Central memory CD8-positive, alpha-beta T cell (primary cell): ENCODE results near the gene TUBD1.
"Not testable (repeated sequence)": the region's sequence is repeated elsewhere in the genome, so short reads cannot be mapped to it uniquely, and the experiment has no call there.

Experiments
- ATAC-seq: fragments of 150-1000 bp; cut with Tn5 transposase; replicated peaks from 2 replicates; pipeline ENCODE4 v1.10.0; 2022; ENCODE audit warnings: mild to moderate bottlenecking, moderate FRiP score, moderate number of reproducible peaks; ENCODE audit not compliant: poor library complexity, severe bottlenecking; ENCODE audit errors: extremely low read depth
- DNase-seq, 2 donors: peaks; one replicate each; pipeline ENCODE4 v3.0.0; 2021; ENCODE audit warnings: low spot score in 2 of 2
- H3K27ac Mint-ChIP-seq: one replicate; pipeline ENCODE4 v1.8.0; 2022; ENCODE audit warnings: low read depth, mild to moderate bottlenecking, moderate library complexity, mixed read lengths
- H3K27me3 Mint-ChIP-seq: one replicate; pipeline ENCODE4 v1.8.0; 2022; ENCODE audit warnings: mixed read lengths
- H3K36me3 Mint-ChIP-seq: one replicate; pipeline ENCODE4 v1.8.0; 2022; ENCODE audit warnings: mild to moderate bottlenecking, moderate library complexity, mixed read lengths; ENCODE audit not compliant: insufficient read depth
- H3K4me1 Mint-ChIP-seq: one replicate; pipeline ENCODE4 v1.8.0; 2022; ENCODE audit warnings: mixed read lengths
- H3K4me3 Mint-ChIP-seq: one replicate; pipeline ENCODE4 v1.8.0; 2022; ENCODE audit warnings: mild to moderate bottlenecking, moderate library complexity, mixed read lengths
- H3K9me3 Mint-ChIP-seq: one replicate; pipeline ENCODE4 v1.8.0; 2022; ENCODE audit warnings: mixed read lengths

Gene TUBD1

GRCh38 chr17:59838052-59838916, 54.5 kb downstream of the TUBD1 start:
- H3K36me3 Mint-ChIP-seq = peaks cover 51% of the 10 kb centered on the region
- H3K4me3 Mint-ChIP-seq = peak overlapping the region; percentile 96
- H3K27ac Mint-ChIP-seq = peak overlapping the region; percentile 97
- H3K9me3 Mint-ChIP-seq = no peaks in the 10 kb centered on the region
- ATAC-seq (peak; percentile 14), DNase-seq (no peak)
- peaks cover 64% of the 10 kb centered on the region for H3K4me1 Mint-ChIP-seq
- no peaks in the 10 kb centered on the region for H3K27me3 Mint-ChIP-seq

DNA sequence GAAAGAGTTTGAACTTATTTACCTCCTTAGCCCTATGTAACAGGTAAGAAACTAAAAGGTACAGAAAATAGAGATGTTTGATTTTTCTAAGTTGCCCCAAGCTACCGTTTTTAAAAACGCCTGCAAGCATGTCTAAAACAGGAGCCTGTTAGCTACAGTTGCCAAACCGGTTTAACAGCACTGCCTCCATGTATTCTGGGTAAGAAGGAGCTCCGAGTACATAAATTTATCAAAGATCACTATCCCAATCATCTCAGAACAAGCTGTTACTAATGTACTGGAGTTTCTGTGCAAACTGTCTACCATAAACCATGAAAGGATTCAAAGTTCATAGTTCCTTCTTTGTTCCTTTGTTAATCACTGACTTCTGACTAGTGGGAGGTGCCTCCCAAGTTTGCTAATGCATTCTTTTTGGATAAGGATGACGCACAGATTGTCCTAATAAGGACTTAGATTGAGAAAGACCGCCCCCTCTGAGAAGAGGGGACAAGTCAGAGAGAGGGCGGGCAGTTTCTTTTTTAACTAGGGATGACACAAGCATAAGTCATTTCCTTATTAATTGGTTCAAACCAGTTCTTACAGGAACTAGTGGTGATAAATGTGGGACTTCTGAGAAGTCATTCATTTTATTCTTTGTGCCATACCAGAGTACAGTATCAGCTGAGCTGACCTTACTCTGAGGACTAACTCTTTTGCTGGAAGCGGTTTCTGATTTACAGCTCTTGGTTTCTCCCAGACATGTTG, 55.3 kb downstream of the TUBD1 start:
- H3K4me1 Mint-ChIP-seq = peaks cover 57% of the 10 kb centered on the region
- H3K9me3 Mint-ChIP-seq = no peaks in the 10 kb centered on the region
- peak overlapping the region; percentile 96 for H3K4me3 Mint-ChIP-seq
- ATAC-seq (peak; percentile 89), DNase-seq (peak in 1 of 2 donors; percentile 70)
- H3K27ac Mint-ChIP-seq = peak overlapping the region; percentile 97
- no peaks in the 10 kb centered on the region for H3K27me3 Mint-ChIP-seq
- peaks cover 44% of the 10 kb centered on the region for H3K36me3 Mint-ChIP-seq

GRCh38 chr17:59832883-59833379, 59.8 kb downstream of the TUBD1 start:
- peaks cover 12% of the 10 kb centered on the region for H3K36me3 Mint-ChIP-seq
- H3K9me3 Mint-ChIP-seq = no peaks in the 10 kb centered on the region
- H3K27ac Mint-ChIP-seq = no peak overlapping the region
- H3K27me3 Mint-ChIP-seq = no peaks in the 10 kb centered on the region
- peaks cover 33% of the 10 kb centered on the region for H3K4me1 Mint-ChIP-seq
- ATAC-seq (no peak), DNase-seq (no peak)
- H3K4me3 Mint-ChIP-seq = no peak overlapping the region

- ATAC-seq = no peak
- no peaks in the 10 kb centered on the region for H3K27me3 Mint-ChIP-seq
- peaks cover 35% of the 10 kb centered on the region for H3K4me1 Mint-ChIP-seq
- no peak for DNase-seq
- peaks cover 5% of the 10 kb centered on the region for H3K36me3 Mint-ChIP-seq
- H3K9me3 Mint-ChIP-seq = no peaks in the 10 kb centered on the region
- H3K27ac Mint-ChIP-seq = peak overlapping the region; percentile 96
- no peak overlapping the region for H3K4me3 Mint-ChIP-seq
These were observed 61.8 kb downstream of the TUBD1 start for GRCh38 chr17:59830846-59831486.

- no peaks in the 10 kb centered on the region for H3K9me3 Mint-ChIP-seq
- H3K27ac Mint-ChIP-seq = peak overlapping the region; percentile 96
- peaks cover 8% of the 10 kb centered on the region for H3K36me3 Mint-ChIP-seq
- peaks cover 42% of the 10 kb centered on the region for H3K4me1 Mint-ChIP-seq
- no peak for ATAC-seq
- no peak for DNase-seq
- H3K4me3 Mint-ChIP-seq = peak overlapping the region; percentile 65
- no peaks in the 10 kb centered on the region for H3K27me3 Mint-ChIP-seq
These were observed 62.6 kb downstream of the TUBD1 start for GRCh38 chr17:59830007-59830630.

DNA sequence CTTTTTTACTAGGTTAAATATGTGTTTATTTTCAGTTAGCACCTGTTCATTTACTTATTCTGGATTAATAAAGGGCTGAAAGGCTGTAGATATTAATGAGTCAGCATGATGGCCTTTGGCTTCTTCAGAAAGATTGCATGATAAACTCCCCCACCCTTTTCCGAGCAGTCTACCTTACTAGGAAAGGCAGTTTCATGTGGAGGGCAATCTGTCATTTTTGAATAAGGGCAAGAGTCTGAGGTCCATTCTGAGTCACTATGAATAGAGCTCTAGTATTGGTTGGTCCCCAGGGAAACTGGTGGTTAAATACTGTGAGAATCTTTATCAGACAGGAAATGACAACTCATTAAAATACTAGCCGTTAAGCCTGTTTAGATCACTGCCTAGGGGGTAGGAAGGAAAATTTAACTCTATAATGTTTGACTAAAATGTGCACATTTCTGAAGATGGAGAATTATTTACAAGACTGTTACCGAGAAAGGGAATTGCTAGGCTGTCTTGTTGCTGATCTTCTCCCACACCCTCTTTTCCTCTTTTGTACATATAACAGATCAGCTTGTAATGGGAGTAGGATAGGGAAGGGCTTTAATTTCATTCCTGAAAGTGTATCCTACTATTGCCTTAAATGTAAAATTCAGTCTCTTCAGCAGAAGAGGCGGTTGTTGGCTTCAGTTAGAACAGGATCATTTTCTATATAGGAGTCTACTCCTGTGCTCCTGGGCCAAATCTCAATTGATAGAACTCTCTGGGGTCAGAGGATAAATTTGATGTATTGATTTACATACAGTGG, 63.3 kb downstream of the TUBD1 start:
- DNase-seq (no peak), ATAC-seq (peak; percentile 90)
- no peaks in the 10 kb centered on the region for H3K9me3 Mint-ChIP-seq
- H3K4me1 Mint-ChIP-seq = peaks cover 42% of the 10 kb centered on the region
- no peaks in the 10 kb centered on the region for H3K27me3 Mint-ChIP-seq
- H3K36me3 Mint-ChIP-seq = peaks cover 8% of the 10 kb centered on the region
- H3K27ac Mint-ChIP-seq = peak overlapping the region; percentile 96
- peak overlapping the region; percentile 65 for H3K4me3 Mint-ChIP-seq

DNA sequence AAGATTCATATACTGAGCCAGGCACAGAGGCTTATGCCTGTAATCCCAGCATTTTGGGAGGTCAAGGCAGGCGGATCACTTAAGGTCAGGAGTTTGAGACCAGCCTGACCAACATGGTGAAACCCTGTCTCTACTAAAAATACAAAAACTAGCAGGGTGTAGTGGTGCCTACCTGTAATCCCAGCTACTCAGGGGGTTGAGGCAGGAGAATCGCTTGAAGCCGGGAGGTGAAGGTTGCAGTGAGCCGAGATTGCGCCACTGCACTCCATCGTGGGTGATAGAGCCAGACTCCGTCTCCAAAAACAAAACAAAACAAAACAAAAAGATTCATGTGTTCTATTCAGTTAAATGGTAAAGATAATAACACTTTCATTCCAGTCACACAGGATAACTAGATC, 63.9 kb downstream of the TUBD1 start:
- Mint-ChIP-seq H3K4me1 (peaks cover 42% of the 10 kb centered on the region), H3K4me3 (peak overlapping the region; percentile 65), H3K27ac (peak overlapping the region; percentile 96), H3K36me3 (peaks cover 11% of the 10 kb centered on the region)
- not testable (repeated sequence) for DNase-seq, H3K27me3 Mint-ChIP-seq, H3K9me3 Mint-ChIP-seq
- peak; percentile 34 for ATAC-seq

GRCh38 chr17:59828478-59828760, 64.3 kb downstream of the TUBD1 start:
- peak overlapping the region; percentile 96 for H3K27ac Mint-ChIP-seq
- H3K36me3 Mint-ChIP-seq = peaks cover 12% of the 10 kb centered on the region
- H3K4me1 Mint-ChIP-seq = peaks cover 42% of the 10 kb centered on the region
- no peak for DNase-seq
- ATAC-seq = no peak
- H3K4me3 Mint-ChIP-seq = peak overlapping the region; percentile 65
- no peaks in the 10 kb centered on the region for H3K27me3 Mint-ChIP-seq
- H3K9me3 Mint-ChIP-seq = no peaks in the 10 kb centered on the region

GRCh38 chr17:59827721-59828477, 64.8 kb downstream of the TUBD1 start:
- ATAC-seq = no peak
- Mint-ChIP-seq H3K36me3 (peaks cover 15% of the 10 kb centered on the region), H3K27me3 (no peaks in the 10 kb centered on the region), H3K4me1 (peaks cover 42% of the 10 kb centered on the region), H3K9me3 (no peaks in the 10 kb centered on the region), H3K4me3 (peak overlapping the region; percentile 65), H3K27ac (peak overlapping the region; percentile 96)
- no peak for DNase-seq

DNA sequence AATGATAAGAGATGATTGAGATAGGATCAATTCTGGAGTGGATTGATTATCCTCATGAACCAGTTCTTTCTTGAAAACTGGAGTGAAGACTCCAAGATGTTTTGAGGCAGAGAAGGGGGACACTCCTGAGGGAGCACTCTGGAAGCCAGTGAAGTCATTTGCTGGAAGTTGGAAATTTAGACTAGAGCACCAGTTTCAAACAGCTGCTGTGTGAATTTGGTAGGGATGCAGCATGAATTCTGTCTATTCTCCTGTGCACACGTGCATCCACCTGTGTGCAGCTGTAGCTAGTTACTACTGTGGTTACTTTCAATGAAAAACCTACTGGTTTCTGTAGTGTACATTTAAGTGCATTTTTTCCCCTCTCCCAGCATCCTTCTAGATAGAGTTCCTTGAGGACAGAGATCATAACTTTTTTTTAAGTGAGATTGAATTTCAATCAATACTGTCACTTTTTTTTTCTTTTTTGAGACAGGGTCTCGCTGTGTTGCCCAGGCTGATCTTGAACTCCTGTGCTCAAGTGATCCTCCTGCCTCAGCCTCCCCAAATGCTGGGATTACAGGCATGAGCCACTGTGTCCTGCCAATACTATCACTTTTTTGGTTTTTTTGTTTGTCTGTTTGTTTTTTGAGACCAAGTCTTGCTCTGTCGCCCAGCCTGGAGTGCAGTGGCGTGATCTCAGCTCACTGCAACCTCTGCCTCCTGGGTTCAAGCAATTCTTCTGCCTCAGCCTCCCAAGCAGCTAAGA, 65.9 kb downstream of the TUBD1 start:
- Mint-ChIP-seq H3K36me3 (peaks cover 21% of the 10 kb centered on the region), H3K27me3 (no peaks in the 10 kb centered on the region), H3K27ac (peak overlapping the region; percentile 85), H3K4me1 (peaks cover 42% of the 10 kb centered on the region), H3K4me3 (peak overlapping the region; percentile 51), H3K9me3 (no peaks in the 10 kb centered on the region)
- ATAC-seq (no peak), DNase-seq (no peak)
